K562 (cell line): ENCODE measurements around the gene A1BG. TPM values are rescaled to one million over a fixed set of nuclear protein-coding genes. Genes with fewer than 3 reads are reported as not detected.

ENCODE experiments used
- HNRNPL ChIP-seq: fragments of 200-400 bp; formaldehyde crosslinking; IDR thresholded peaks from 2 replicates; pipeline ENCODE4 v1.6.1; 2017; ENCODE audit warnings: low read depth, mild to moderate bottlenecking, low read length
- TARDBP ChIP-seq: fragments of 450-650 bp; IDR thresholded peaks from 2 replicates; pipeline ENCODE4 v1.6.1; 2016
- polyA plus RNA-seq, 8 experiments: library from polyadenylated mRNA; depleted of rRNA in 4 of 8; stranded (reverse) in 5 of 8; unstranded in 3 of 8; fragments of >200 nt; fragmentation: Nextera tagmentation in 2 of 8; fragmentation: Illumina TruSeq in 1 of 8; extraction: Ambion mirVana in 2 of 8; extraction: Trizol in 1 of 8; gene quantifications; 2 replicates each; pipeline versions ENCODE4 v1.2.1 to v1.2.3, GENCODE V29; 2011 to 2014; ENCODE audit warnings: inconsistent platforms in 1 of 8, missing spikeins in 1 of 8
- total RNA-seq, 7 experiments: library from RNA; depleted of rRNA in 6 of 7; stranded (reverse); fragments of >200 nt in 6 of 7; fragmentation: Illumina TruSeq in 2 of 7; extraction: Trizol in 2 of 7; gene quantifications; 2 replicates each; pipeline versions ENCODE4 v1.2.1 to v1.2.3, GENCODE V29; 2011 to 2021; ENCODE audit warnings: low replicate concordance in 1 of 7
- TF ChIP-seq, protein P1 (sequence below): fragments of 450-650 bp; IDR thresholded peaks from 2 replicates; pipeline ENCODE4 v1.6.1; 2016; ENCODE audit warnings: mild to moderate bottlenecking, moderate library complexity
- TF ChIP-seq, protein P2 (sequence below): fragments of 250-450 bp; sonication (Bioruptor Pico); IDR thresholded peaks from 2 replicates; pipeline ENCODE4 v1.5.0; 2020; ENCODE audit warnings: mild to moderate bottlenecking, borderline replicate concordance
- TF ChIP-seq, protein P3 (sequence below): sonication (generic); formaldehyde crosslinking; IDR thresholded peaks from 2 replicates; pipeline ENCODE4 v1.8.0; 2022; ENCODE audit warnings: mild to moderate bottlenecking, missing genetic modification reagents, borderline replicate concordance

A1BG gene
- total and polyA plus RNA-seq, 9 of the 15 experiments (the other 6 are each of a cell fraction or from before 2014, with no cell fraction given): 0.10 to 19.8 (median 2.6) TPM

DNA sequence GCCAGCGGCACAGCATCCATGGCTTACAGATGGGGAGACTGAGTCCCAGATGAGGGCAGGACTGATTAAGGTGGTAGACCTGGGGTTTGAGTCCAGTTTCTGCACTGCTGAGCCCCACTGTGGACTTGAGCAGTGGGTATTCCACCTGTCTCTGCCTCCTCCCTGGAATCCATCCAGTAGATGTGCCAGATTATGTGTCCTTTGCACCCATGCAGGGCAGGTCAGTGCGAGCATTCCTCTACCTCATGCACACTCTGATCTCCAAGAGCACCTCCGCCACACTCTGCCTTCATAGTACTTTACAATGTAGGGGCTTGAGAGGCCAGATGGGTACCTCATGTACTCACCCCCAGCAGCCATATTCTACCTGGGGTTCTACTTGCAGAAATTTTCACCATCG, 16.5 kb downstream of the A1BG start (continued):
- TF ChIP-seq, protein P1, sequence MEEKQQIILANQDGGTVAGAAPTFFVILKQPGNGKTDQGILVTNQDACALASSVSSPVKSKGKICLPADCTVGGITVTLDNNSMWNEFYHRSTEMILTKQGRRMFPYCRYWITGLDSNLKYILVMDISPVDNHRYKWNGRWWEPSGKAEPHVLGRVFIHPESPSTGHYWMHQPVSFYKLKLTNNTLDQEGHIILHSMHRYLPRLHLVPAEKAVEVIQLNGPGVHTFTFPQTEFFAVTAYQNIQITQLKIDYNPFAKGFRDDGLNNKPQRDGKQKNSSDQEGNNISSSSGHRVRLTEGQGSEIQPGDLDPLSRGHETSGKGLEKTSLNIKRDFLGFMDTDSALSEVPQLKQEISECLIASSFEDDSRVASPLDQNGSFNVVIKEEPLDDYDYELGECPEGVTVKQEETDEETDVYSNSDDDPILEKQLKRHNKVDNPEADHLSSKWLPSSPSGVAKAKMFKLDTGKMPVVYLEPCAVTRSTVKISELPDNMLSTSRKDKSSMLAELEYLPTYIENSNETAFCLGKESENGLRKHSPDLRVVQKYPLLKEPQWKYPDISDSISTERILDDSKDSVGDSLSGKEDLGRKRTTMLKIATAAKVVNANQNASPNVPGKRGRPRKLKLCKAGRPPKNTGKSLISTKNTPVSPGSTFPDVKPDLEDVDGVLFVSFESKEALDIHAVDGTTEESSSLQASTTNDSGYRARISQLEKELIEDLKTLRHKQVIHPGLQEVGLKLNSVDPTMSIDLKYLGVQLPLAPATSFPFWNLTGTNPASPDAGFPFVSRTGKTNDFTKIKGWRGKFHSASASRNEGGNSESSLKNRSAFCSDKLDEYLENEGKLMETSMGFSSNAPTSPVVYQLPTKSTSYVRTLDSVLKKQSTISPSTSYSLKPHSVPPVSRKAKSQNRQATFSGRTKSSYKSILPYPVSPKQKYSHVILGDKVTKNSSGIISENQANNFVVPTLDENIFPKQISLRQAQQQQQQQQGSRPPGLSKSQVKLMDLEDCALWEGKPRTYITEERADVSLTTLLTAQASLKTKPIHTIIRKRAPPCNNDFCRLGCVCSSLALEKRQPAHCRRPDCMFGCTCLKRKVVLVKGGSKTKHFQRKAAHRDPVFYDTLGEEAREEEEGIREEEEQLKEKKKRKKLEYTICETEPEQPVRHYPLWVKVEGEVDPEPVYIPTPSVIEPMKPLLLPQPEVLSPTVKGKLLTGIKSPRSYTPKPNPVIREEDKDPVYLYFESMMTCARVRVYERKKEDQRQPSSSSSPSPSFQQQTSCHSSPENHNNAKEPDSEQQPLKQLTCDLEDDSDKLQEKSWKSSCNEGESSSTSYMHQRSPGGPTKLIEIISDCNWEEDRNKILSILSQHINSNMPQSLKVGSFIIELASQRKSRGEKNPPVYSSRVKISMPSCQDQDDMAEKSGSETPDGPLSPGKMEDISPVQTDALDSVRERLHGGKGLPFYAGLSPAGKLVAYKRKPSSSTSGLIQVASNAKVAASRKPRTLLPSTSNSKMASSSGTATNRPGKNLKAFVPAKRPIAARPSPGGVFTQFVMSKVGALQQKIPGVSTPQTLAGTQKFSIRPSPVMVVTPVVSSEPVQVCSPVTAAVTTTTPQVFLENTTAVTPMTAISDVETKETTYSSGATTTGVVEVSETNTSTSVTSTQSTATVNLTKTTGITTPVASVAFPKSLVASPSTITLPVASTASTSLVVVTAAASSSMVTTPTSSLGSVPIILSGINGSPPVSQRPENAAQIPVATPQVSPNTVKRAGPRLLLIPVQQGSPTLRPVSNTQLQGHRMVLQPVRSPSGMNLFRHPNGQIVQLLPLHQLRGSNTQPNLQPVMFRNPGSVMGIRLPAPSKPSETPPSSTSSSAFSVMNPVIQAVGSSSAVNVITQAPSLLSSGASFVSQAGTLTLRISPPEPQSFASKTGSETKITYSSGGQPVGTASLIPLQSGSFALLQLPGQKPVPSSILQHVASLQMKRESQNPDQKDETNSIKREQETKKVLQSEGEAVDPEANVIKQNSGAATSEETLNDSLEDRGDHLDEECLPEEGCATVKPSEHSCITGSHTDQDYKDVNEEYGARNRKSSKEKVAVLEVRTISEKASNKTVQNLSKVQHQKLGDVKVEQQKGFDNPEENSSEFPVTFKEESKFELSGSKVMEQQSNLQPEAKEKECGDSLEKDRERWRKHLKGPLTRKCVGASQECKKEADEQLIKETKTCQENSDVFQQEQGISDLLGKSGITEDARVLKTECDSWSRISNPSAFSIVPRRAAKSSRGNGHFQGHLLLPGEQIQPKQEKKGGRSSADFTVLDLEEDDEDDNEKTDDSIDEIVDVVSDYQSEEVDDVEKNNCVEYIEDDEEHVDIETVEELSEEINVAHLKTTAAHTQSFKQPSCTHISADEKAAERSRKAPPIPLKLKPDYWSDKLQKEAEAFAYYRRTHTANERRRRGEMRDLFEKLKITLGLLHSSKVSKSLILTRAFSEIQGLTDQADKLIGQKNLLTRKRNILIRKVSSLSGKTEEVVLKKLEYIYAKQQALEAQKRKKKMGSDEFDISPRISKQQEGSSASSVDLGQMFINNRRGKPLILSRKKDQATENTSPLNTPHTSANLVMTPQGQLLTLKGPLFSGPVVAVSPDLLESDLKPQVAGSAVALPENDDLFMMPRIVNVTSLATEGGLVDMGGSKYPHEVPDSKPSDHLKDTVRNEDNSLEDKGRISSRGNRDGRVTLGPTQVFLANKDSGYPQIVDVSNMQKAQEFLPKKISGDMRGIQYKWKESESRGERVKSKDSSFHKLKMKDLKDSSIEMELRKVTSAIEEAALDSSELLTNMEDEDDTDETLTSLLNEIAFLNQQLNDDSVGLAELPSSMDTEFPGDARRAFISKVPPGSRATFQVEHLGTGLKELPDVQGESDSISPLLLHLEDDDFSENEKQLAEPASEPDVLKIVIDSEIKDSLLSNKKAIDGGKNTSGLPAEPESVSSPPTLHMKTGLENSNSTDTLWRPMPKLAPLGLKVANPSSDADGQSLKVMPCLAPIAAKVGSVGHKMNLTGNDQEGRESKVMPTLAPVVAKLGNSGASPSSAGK: no peak
- TF ChIP-seq HNRNPL (no peak), TARDBP (no peak)
- TF ChIP-seq, protein P2, sequence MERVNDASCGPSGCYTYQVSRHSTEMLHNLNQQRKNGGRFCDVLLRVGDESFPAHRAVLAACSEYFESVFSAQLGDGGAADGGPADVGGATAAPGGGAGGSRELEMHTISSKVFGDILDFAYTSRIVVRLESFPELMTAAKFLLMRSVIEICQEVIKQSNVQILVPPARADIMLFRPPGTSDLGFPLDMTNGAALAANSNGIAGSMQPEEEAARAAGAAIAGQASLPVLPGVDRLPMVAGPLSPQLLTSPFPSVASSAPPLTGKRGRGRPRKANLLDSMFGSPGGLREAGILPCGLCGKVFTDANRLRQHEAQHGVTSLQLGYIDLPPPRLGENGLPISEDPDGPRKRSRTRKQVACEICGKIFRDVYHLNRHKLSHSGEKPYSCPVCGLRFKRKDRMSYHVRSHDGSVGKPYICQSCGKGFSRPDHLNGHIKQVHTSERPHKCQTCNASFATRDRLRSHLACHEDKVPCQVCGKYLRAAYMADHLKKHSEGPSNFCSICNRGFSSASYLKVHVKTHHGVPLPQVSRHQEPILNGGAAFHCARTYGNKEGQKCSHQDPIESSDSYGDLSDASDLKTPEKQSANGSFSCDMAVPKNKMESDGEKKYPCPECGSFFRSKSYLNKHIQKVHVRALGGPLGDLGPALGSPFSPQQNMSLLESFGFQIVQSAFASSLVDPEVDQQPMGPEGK (CRISPR knock-in tag): no peak
- TF ChIP-seq, protein P3, sequence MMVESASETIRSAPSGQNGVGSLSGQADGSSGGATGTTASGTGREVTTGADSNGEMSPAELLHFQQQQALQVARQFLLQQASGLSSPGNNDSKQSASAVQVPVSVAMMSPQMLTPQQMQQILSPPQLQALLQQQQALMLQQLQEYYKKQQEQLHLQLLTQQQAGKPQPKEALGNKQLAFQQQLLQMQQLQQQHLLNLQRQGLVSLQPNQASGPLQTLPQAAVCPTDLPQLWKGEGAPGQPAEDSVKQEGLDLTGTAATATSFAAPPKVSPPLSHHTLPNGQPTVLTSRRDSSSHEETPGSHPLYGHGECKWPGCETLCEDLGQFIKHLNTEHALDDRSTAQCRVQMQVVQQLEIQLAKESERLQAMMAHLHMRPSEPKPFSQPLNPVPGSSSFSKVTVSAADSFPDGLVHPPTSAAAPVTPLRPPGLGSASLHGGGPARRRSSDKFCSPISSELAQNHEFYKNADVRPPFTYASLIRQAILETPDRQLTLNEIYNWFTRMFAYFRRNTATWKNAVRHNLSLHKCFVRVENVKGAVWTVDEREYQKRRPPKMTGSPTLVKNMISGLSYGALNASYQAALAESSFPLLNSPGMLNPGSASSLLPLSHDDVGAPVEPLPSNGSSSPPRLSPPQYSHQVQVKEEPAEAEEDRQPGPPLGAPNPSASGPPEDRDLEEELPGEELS (CRISPR knock-in tag): no peak
